DOHH2 (cell line): Measurements from ENCODE around the gene CHST10.

ENCODE experiments used
- EZH2phosphoT487 ChIP-seq: fragments of 200-600 bp; sonication (generic); IDR thresholded peaks from 2 replicates; pipeline ENCODE4 v1.6.1; 2017; ENCODE audit warnings: borderline replicate concordance, mild to moderate bottlenecking, antibody characterized with exemption, low read length, moderate library complexity, mixed read lengths
- TF ChIP-seq, protein P1 (sequence below): fragments of 200-600 bp; sonication (generic); IDR thresholded peaks from one replicate; pipeline ENCODE4 v1.5.1; 2014; ENCODE audit warnings: antibody characterized with exemption, mild to moderate bottlenecking, low read depth, low read length; ENCODE audit not compliant: poor library complexity, severe bottlenecking

DNA sequence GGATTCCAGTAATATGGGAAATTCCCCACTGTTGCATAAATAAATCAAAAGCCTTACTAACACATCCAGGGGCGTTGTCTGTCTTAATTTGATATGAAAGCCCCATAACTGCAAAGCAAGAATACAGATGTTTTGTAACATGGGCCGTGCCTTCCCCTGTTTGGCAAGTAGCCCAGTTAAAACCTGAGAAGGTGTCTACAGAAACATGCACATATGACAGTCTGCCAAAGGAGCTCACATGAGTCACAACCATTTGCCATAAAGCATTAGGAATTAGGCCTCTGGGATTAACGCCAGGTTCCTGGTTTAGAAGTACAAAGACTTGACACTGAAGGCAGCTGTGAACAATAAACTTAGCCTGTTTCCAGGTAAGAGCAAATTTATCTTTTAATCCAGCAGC lies 52.0 kb downstream of the CHST10 start:
- TF ChIP-seq, protein P1, sequence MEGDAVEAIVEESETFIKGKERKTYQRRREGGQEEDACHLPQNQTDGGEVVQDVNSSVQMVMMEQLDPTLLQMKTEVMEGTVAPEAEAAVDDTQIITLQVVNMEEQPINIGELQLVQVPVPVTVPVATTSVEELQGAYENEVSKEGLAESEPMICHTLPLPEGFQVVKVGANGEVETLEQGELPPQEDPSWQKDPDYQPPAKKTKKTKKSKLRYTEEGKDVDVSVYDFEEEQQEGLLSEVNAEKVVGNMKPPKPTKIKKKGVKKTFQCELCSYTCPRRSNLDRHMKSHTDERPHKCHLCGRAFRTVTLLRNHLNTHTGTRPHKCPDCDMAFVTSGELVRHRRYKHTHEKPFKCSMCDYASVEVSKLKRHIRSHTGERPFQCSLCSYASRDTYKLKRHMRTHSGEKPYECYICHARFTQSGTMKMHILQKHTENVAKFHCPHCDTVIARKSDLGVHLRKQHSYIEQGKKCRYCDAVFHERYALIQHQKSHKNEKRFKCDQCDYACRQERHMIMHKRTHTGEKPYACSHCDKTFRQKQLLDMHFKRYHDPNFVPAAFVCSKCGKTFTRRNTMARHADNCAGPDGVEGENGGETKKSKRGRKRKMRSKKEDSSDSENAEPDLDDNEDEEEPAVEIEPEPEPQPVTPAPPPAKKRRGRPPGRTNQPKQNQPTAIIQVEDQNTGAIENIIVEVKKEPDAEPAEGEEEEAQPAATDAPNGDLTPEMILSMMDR: no peak
- TF ChIP-seq EZH2phosphoT487: no peak
